Measurements from ENCODE around the gene HES1. TPM values are rescaled to one million over a fixed set of nuclear protein-coding genes. Genes with fewer than 3 reads are reported as not detected.
A peak's percentile ranks its signal among the peaks of the same experiment; 100 is the strongest.

The HES1 gene
- total and polyA plus RNA-seq, 9 of the 15 experiments (the other 6 are each of a cell fraction or from before 2014, with no cell fraction given) = 3.4 to 37.0 (median 19.3) TPM

DNA sequence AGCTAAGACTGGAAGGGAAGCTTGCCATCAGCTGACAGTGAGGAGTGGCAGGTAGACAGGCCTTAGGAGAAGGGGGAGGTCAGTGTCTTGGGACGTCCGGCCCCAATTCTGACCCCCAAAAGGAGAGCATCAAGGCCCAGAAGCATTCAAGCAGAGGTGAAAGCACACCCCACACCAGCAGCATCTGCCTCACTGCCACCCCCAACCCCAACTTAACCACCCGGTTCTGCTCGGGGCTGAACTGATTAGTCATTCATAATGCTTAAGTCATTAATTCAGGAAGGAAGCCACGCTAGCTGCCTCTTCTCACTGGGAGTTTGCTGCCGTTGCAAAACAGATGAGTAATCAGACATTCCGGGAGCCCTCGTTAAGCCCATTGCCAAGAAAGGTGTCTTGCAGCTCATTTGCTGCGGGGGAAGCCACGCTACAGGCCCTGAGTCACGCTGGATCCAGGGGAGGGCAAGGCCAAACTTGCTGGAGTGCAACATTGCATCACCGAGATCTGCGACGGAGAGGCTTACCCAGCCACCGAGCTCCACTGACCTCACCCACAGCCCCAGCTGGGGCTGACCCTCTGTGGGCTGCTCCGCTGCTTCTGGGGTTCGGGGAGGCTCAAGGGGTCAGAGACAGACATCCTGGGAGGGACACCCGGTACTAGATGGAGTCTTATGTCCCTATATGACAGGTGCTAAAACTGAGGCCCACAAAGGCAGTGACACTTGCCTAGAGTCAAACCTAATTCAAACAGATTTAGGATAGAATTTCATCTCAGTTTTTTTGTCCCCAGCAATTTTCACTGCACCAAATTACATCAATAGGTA lies 46.4 kb upstream of the HES1 start (continued):
- TF ChIP-seq DMBX1 (CRISPR knock-in tag; IDR thresholded peaks at IDR 0.05; ENCODE audit: borderline replicate concordance) = peak; percentile 93
- TF ChIP-seq TBP (optimal IDR thresholded peaks at IDR 0.05; ENCODE audit: low read depth, low read length) = peak; percentile 21
- no peak for TF ChIP-seq ZNF384 (IDR thresholded peaks at IDR 0.05; ENCODE audit: low read depth, low read length)
- TF ChIP-seq, protein P1, sequence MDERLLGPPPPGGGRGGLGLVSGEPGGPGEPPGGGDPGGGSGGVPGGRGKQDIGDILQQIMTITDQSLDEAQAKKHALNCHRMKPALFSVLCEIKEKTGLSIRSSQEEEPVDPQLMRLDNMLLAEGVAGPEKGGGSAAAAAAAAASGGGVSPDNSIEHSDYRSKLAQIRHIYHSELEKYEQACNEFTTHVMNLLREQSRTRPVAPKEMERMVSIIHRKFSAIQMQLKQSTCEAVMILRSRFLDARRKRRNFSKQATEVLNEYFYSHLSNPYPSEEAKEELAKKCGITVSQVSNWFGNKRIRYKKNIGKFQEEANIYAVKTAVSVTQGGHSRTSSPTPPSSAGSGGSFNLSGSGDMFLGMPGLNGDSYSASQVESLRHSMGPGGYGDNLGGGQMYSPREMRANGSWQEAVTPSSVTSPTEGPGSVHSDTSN (CRISPR knock-in tag; IDR thresholded peaks at IDR 0.05; ENCODE audit: low read depth) = no peak
- TF ChIP-seq, protein P1 (tag; conservative IDR thresholded peaks at IDR 0.05; ENCODE audit: low read depth) = peak; percentile 27; the same call in 1 of the 2 replicates
- TF ChIP-seq ATF2 (CRISPR knock-in tag; IDR thresholded peaks at IDR 0.05) = no peak; the same call in 1 of the 2 replicates
- TF ChIP-seq BHLHE40 (IDR thresholded peaks at IDR 0.05; ENCODE audit: low read length) = peak; percentile 84
- TF ChIP-seq BRCA1 (IDR thresholded peaks at IDR 0.05) = no peak
- TF ChIP-seq BRCA1 (CRISPR knock-in tag; IDR thresholded peaks at IDR 0.05) = no peak
- no peak for TF ChIP-seq BDP1 (IDR thresholded peaks at IDR 0.05; ENCODE audit: insufficient read depth, insufficient read length)
- no peak for TF ChIP-seq TCF7 (IDR thresholded peaks at IDR 0.05; ENCODE audit: borderline replicate concordance)
- TF ChIP-seq ETV5 (CRISPR knock-in tag; IDR thresholded peaks at IDR 0.05; ENCODE audit: low read depth) = peak; percentile 90
- no peak for TF ChIP-seq FOXP4 (CRISPR knock-in tag; IDR thresholded peaks at IDR 0.05; ENCODE audit: borderline replicate concordance)
- TF ChIP-seq MTF1 (CRISPR knock-in tag; IDR thresholded peaks at IDR 0.05; ENCODE audit: borderline replicate concordance) = no peak
- TF ChIP-seq STAT5B (CRISPR knock-in tag; IDR thresholded peaks at IDR 0.05) = no peak
- no peak for TF ChIP-seq MXI1 (IDR thresholded peaks at IDR 0.05; ENCODE audit: low read depth, low read length)
- peak in 1 of 2 experiments; percentile 56; a peak in 2 of 4 replicates for TF ChIP-seq NRF1 (conservative IDR thresholded peaks at IDR 0.05 in 1 of 2, IDR thresholded peaks at IDR 0.05 in 1 of 2)
- no peak for TF ChIP-seq NR4A1 (CRISPR knock-in tag; IDR thresholded peaks at IDR 0.05)
- peak; percentile 84; the same call in 1 of the 2 replicates for TF ChIP-seq NR4A1 (tag; IDR thresholded peaks at IDR 0.05)
- TF ChIP-seq PCBP1 (IDR thresholded peaks at IDR 0.05; ENCODE audit: low read depth, low read length, poor library complexity, severe bottlenecking) = no peak
- TF ChIP-seq SIX5 (IDR thresholded peaks at IDR 0.05; ENCODE audit: borderline replicate concordance in 1 of 2, insufficient read depth in 1 of 2, low read depth in 1 of 2, low read length in 2 of 2) = 0 out of 4 replicates have a peak, but pooled peaks of 1 of the 2 experiments have one; percentile 9
